GM21576 (cell line): ENCODE data around the gene DGKI.
"Not testable (repeated sequence)": the region's sequence is repeated elsewhere in the genome, so short reads cannot be mapped to it uniquely, and the experiment has no call there.

Experiments used
- ATAC-seq: cut with Tn5 transposase; IDR thresholded peaks from one replicate; pipeline ENCODE4 v1.9.1; 2021; ENCODE audit warnings: mild to moderate bottlenecking, moderate library complexity; ENCODE audit not compliant: unreplicated experiment

The DGKI gene

GRCh38 chr7:137485818-137486217, 361.0 kb downstream of the DGKI start:
- ATAC-seq: no peak

DNA sequence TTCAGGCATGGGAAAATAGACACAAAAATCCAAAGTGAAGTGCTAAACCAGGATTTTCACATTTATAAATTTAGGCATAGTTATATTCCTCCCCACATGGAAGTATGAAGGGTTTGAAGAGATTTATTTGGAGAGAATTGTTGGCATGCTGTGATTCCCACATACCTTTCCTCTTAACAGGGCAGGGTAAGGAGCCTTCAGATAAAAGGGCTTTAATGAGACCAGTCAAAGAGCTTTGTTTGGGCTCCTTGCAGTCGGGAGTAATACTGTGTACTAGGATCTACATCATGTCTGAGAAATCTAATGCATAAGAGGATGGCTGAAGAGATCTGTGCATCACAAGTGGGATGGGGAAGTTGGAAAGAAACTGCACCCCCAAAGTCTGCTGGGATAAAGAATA, 362.4 kb downstream of the DGKI start:
- ATAC-seq: no peak

DNA sequence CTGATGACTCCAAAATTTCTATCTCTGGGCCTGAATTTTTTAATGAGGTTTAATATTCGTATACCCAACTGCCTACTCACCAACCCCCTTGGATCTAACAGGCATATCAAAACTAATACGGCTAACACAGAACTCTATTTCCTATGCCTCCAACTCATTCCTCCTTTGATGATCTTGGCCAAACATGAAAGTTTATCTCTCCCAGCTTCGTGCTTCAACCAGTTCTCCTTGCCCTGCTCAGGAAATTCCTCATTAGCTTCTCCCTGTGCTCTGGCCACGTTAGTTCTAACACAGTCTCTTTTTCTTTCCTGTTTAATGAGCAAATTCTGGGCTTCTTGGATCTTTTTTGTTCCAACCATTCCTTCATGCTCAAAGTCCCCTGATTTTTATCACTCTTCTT, 364.3 kb downstream of the DGKI start:
- ATAC-seq: no peak

DNA sequence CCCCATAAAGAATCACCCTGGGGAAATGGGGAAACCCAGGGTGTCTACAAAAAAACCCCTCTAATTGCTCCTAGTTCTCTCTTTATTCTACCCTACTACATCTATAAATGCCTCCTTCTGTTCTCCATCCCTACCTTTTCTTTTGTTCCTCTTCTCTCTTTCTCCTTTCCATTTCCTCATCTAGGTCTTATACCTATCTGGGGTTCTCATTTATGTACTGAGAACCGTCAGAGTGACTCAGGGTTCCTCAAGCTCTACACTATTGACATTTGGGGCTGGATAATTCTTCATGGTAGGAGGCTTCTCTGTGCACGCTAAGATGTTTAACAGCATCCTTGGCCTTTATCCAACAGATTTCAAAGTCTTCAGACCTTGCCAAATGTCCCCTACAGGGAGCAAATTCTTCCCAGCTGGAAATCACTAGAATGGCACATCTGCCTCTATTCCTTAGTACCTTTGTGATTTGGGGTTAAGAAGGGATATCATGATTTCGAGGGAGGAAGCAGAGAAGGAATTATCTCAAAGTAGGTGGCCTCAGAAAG, 365.9 kb downstream of the DGKI start:
- ATAC-seq: no peak

GRCh38 chr7:137480401-137480800, 366.4 kb downstream of the DGKI start:
- ATAC-seq: no peak

- ATAC-seq: no peak
Measured at GRCh38 chr7:137476937-137477336, 369.8 kb downstream of the DGKI start.

GRCh38 chr7:137475966-137476365, 370.8 kb downstream of the DGKI start:
- ATAC-seq: no peak

GRCh38 chr7:137474540-137475026, 372.2 kb downstream of the DGKI start:
- ATAC-seq: no peak

DNA sequence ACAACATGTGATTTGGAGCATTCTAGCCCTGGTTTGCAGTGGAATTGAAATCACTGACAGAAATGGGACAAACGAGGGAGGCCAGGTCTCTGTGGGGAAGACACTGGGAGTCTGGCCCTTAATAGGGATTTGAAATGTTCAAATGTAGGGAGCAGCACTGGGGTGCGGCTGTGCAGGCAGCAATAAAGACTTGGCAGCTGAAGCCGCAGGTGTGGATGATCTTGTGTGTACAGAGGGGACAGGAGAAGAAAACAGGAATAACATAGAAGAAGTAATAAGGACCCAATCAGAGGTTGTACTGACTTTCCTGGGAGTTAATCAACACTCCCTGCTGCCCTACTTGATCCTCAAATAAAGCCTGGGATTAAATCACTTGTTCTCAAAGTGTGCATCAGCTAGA, 375.6 kb downstream of the DGKI start:
- no peak for ATAC-seq

- ATAC-seq: no peak
Measured at GRCh38 chr7:137469858-137470257, 376.9 kb downstream of the DGKI start.

GRCh38 chr7:137469191-137469811, 377.5 kb downstream of the DGKI start:
- ATAC-seq: no peak

DNA sequence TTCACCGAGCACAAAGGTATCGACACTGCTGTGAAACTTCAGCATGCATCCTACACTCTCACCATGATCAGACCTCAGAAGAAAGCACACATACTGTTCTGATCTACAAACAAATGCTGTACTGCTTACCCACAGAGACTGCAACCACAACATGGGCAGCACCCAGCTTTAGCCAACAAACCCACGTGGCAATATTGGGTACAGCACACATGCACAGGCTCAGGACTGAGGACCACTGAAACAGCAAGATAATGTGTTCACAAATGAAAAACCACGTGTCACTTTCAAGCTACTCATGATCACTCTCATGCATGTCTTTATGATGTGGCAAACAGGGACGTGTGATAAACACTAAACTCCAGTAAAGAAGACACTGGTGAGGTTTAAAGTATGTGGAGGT, 383.9 kb downstream of the DGKI start:
- ATAC-seq: no peak

DNA sequence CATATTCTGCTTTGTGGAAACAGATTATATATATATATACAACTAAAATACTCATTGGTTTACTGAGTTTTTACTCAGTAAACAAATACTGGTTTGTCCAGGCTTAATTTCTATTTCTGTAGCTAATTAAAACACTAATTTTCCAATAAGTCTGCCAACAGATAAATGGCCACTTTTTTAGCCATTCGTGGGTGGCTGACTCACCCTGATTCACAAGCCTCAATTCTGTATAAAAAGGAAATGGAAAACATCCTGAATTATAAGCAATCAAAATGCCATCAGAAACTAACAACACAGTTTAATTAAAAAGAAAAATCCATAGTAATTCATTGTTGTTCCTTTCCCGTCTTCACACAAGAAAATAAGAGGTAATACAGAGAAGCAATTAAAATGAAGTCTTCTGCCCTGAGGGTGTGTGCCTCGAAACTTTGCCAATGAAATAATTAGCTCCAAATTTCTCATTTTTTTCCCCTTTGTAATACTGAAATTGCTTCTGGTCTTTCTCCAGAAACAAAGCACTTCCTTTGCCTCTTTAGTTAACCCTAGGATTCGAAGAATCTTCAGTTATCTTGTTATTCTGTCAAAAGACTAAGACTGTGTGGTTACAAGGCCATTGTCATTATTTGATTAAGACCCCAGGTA, 384.6 kb downstream of the DGKI start:
- ATAC-seq: no peak

GRCh38 chr7:137458399-137458798, 388.4 kb downstream of the DGKI start:
- no peak for ATAC-seq

DNA sequence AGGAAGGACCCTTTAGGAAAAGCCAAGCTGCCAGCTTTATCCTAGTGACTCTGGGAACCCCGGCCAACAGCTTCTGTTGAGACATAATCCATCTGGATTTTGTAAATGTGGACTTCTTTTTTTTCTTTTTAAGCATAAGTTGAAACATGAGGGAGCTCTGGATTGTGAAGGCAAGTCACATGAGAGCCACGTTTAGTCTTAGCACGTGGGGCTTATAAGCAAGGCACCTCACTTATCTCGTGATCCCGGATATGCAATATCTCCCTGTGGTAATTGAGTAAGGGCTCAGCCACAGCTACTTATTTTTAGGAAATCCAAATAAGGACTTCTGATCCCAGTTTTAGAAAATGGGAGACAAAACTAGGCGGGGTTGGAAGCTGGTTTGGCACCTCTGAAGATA, 392.0 kb downstream of the DGKI start:
- no peak for ATAC-seq

DNA sequence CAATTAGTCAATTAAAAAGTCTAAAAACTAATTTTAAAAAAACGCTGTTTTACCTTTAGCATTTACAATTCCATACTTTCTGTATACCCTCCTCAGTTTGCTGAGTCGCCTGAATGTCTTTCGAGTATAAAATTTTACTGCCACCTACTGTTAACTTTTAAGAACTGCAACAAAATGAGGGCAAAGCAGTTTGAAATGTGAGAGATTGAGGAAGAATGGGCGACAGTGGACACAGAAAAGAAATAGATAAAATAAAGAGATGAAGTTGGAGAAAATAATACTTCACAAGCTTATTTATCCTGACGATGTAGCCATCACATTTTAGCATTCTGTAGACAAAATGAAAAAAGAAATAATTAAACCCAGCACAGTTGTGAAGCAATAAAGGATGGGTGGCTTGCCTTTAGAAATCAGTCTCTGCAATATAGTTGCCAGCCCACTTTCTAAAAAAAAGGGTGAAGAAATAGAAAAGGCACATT, 392.5 kb downstream of the DGKI start:
- ATAC-seq: peak; percentile 79

GRCh38 chr7:137453356-137453755, 393.4 kb downstream of the DGKI start:
- ATAC-seq: no peak

GRCh38 chr7:137449016-137449415, 397.8 kb downstream of the DGKI start:
- ATAC-seq: no peak

DNA sequence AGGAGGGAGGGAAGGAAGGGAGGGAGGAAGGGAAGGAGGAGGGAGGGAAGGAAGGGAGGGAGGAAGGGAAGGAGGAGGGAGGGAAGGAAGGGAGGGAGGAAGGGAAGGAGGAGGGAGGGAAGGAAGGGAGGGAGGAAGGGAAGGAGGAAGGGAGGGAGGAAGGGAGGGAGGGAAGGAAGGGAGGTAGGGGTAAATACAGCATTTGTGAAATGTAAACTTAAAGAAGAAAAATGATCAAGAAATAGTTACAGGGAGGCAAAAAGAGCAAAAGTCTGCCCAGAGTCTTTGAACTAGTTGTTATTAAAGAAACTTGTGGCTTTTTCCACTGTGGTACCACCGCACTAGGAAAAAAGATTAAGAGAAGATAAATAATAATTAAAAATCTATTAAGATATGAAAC, 398.2 kb downstream of the DGKI start:
- not testable (repeated sequence) for ATAC-seq

GRCh38 chr7:137446025-137446424, 400.7 kb downstream of the DGKI start:
- no peak for ATAC-seq

DNA sequence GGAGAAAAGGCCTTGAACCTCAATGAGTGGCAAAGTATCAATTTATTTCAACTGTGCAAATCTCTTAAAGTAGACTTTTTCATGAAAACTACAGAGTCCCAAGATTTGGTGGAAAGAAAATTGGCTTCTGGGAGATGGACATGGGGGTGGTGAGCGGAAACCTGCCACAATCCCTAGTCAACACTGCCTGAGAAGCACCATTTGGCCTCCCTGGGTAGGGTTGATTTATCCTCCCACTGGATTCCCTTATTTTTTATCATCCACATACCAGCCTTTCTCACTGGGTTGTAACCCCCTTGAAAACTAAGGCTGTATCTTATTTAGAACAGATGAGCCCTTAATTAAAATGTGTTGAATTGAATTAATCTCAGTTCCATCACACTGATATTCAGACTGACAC, 401.5 kb downstream of the DGKI start:
- no peak for ATAC-seq

GRCh38 chr7:137443616-137444015, 403.2 kb downstream of the DGKI start:
- no peak for ATAC-seq
